Heart left ventricle (tissue), 16 donors: ENCODE data around the gene HPN. TPM values are rescaled to one million over a fixed set of nuclear protein-coding genes. Genes with fewer than 3 reads are reported as not detected.

Source experiments
- ATAC-seq, 4 donors: fragments of 200-7000 bp; cut with Tn5 transposase; one replicate each; pipeline ENCODE4 v1.9.1; 2020 to 2022; ENCODE audit warnings: moderate library complexity in 4 of 4, mild to moderate bottlenecking in 3 of 4, moderate number of reproducible peaks in 1 of 4
- DNase-seq, 5 donors: peaks; one replicate each; pipeline ENCODE4 v3.0.0-alpha.2; 2020
- H3K27ac ChIP-seq, 12 donors: fragments of 200-600 bp; sonication (generic) in 4 of 12; one replicate each; pipeline versions ENCODE4 v1.5.0 to v1.8.0; 2016 to 2022; ENCODE audit warnings: mild to moderate bottlenecking in 2 of 12
- H3K27me3 ChIP-seq, 9 donors: fragments of 200-600 bp; sonication (generic) in 2 of 9; one replicate each; pipeline versions ENCODE4 v1.5.1 to v1.8.0; 2016 to 2022; ENCODE audit warnings: mild to moderate bottlenecking in 3 of 9
- H3K36me3 ChIP-seq, 9 donors: fragments of 200-600 bp; sonication (generic) in 2 of 9; one replicate each; pipeline versions ENCODE4 v1.5.0 to v1.8.0; 2018 to 2022; ENCODE audit warnings: mild to moderate bottlenecking in 2 of 9
- H3K4me1 ChIP-seq, 12 donors: fragments of 200-600 bp; sonication (generic) in 4 of 12; one replicate each; pipeline versions ENCODE4 v1.5.0 to v1.8.0; 2016 to 2022; ENCODE audit warnings: mild to moderate bottlenecking in 3 of 12
- H3K4me3 ChIP-seq, 12 donors: fragments of 200-600 bp; sonication (generic) in 4 of 12; one replicate each; pipeline versions ENCODE4 v1.5.0 to v1.8.0; 2017 to 2022; ENCODE audit warnings: mild to moderate bottlenecking in 9 of 12, moderate library complexity in 4 of 12
- H3K9me3 ChIP-seq, 12 donors: fragments of 200-600 bp; sonication (generic) in 4 of 12; one replicate each; pipeline versions ENCODE4 v1.5.0 to v1.8.0; 2016 to 2022; ENCODE audit warnings: mild to moderate bottlenecking in 1 of 12
- CTCF ChIP-seq, 12 donors: fragments of 200-600 bp; sonication (generic) in 4 of 12; IDR thresholded peaks; one replicate each; pipeline versions ENCODE4 v1.5.0 to v1.8.0; 2018 to 2022; ENCODE audit warnings: antibody characterized with exemption in 12 of 12, mild to moderate bottlenecking in 5 of 12
- POLR2A ChIP-seq, 2 donors: fragments of 450-650 bp; IDR thresholded peaks; one replicate each; pipeline ENCODE4 v1.6.1; 2017; ENCODE audit warnings: antibody characterized with exemption in 2 of 2, mild to moderate bottlenecking in 2 of 2, moderate library complexity in 2 of 2
- WGBS, 4 donors: extraction: QIAGEN DNeasy Blood & Tissue Kit in 2 of 4; methylation state at CpG; one replicate each; pipeline versions ENCODE4 v1.1.5 to v1.1.7; 2013 to 2018; 5-methylcytosine and 5-hydroxymethylcytosine counted together
- intact Hi-C, 10 donors: fragments of 100-400 bp; cut with DNase I; formaldehyde crosslinking; loops; one replicate each; pipeline versions ENCODE4 v1.11.1 to v1.14.2; 2022
- polyA plus RNA-seq, 2 donors: library from polyadenylated mRNA; stranded (reverse); fragments of 200-250 nt; gene quantifications; one replicate each; pipeline ENCODE4 v1.2.3, GENCODE V29; 2013
- total RNA-seq, 9 donors: library from RNA; depleted of rRNA in 2 of 9; stranded (reverse); fragments of >200 nt in 2 of 9; fragmentation: NEBNext Ultra II Directional in 3 of 9; extraction: Animal tissue kit (Norgen Biotek cat#: 25700) in 3 of 9; gene quantifications; one replicate each; pipeline versions ENCODE4 v1.1.0 to v1.2.4, GENCODE V29; 2016 to 2023
- donor health status: ischemic (EF 13 %, LVEDD 7.1; RV severe dilation, severe dysfunction).
- donor health status: healthy with polysubstance abuse.
- donor health status: DM: no; HTN: yes; CAD: no.
- donor health status: DM: no; HTN: no; CAD: no.
- donor health status: ischemic (EF 25% LVEDD 6.9; RV normal size, moderate dysfunction).
- donor health status: ischemic (EF 25% LVEDD 5.7; RV mildly dilated, moderate dysfunction).
- donor health status: healthy.
- donor health status: DM: yes; HTN: yes; CAD: no.
- donor health status: ischemic (EF 35%, LVEDD 5.7; RV mildly dilated, moderate dysfunction).
- donor health status: nonischemic (EF 11% LVEDD 7.7; RV severe dilation, severe dysfunction).
- donor health status: DM: yes; HTN: yes; CAD: no.
- donor health status: PGD.
- donor health status: ischemic (EF 29% LVEDD 5.4; RV normal size, mild dysfunction).
- donor health status: nonischemic (EF 23%, LVEDD 6.1; RV moderate dilation, normal function).

The HPN gene
- total and polyA plus RNA-seq, 11 donors, result 0.80 to 13.4 (median 3.2) TPM

- Histone ChIP-seq H3K9me3 (peaks cover 0 to 7% (median 4%) of the 10 kb centered on the region in 12 donors), H3K4me3 (no peak overlapping the region), H3K27ac (no peak overlapping the region), H3K4me1 (no peaks in the 10 kb centered on the region), H3K27me3 (no peaks in the 10 kb centered on the region), H3K36me3 (no peaks in the 10 kb centered on the region)
- ATAC-seq (no peak), DNase-seq (no peak)
- intact Hi-C loops, result no loop called here
- WGBS, 4 donors, result 85 to 90% (median 86%) methylated on average over 19 to 21 of the region's 21 CpGs
- TF ChIP-seq CTCF (IDR thresholded peaks at IDR 0.05) (no peak), POLR2A (IDR thresholded peaks at IDR 0.05) (no peak)
Observed at GRCh38 chr19:35075202-35076025, 33.9 kb downstream of the HPN start.

- Histone ChIP-seq H3K27ac (no peak overlapping the region), H3K4me1 (no peaks in the 10 kb centered on the region), H3K9me3 (peaks cover 0 to under 1% (median 0%) of the 10 kb centered on the region in 12 donors), H3K36me3 (no peaks in the 10 kb centered on the region), H3K27me3 (no peaks in the 10 kb centered on the region), H3K4me3 (no peak overlapping the region)
- no peak for DNase-seq
- no peak for ATAC-seq
- intact Hi-C loops, result no loop called here
- TF ChIP-seq POLR2A (IDR thresholded peaks at IDR 0.05) (no peak), CTCF (IDR thresholded peaks at IDR 0.05) (no peak)
- WGBS, 4 donors, result 67 to 91% (median 81%) methylated on average over 2 to 6 of the region's 6 CpGs
Observed at GRCh38 chr19:35076026-35076370, 34.5 kb downstream of the HPN start.

GRCh38 chr19:35076657-35077056 lies 35.1 kb downstream of the HPN start:
- DNase-seq (no peak), ATAC-seq (no peak)
- Histone ChIP-seq H3K27ac (no peak overlapping the region), H3K9me3 (no peaks in the 10 kb centered on the region), H3K4me3 (no peak overlapping the region), H3K27me3 (no peaks in the 10 kb centered on the region), H3K4me1 (no peaks in the 10 kb centered on the region), H3K36me3 (no peaks in the 10 kb centered on the region)
- intact Hi-C loops, result no loop called here
- WGBS, 4 donors, result 75 to 79% (median 78%) methylated on average over 7 to 8 of the region's 8 CpGs
- TF ChIP-seq POLR2A (IDR thresholded peaks at IDR 0.05) (no peak), CTCF (IDR thresholded peaks at IDR 0.05) (no peak)

GRCh38 chr19:35077411-35078223 lies 36.1 kb downstream of the HPN start:
- Histone ChIP-seq H3K27ac (no peak overlapping the region), H3K4me1 (no peaks in the 10 kb centered on the region), H3K9me3 (no peaks in the 10 kb centered on the region), H3K36me3 (no peaks in the 10 kb centered on the region), H3K4me3 (no peak overlapping the region), H3K27me3 (no peaks in the 10 kb centered on the region)
- no peak for ATAC-seq
- DNase-seq, result peak in 1 of 5 donors; percentile 28
- 88 to 90% (median 89%) methylated on average over 17 of the region's 17 CpGs for WGBS, 4 donors
- intact Hi-C loops, result no loop called here
- TF ChIP-seq POLR2A (IDR thresholded peaks at IDR 0.05), result no peak
- no peak for TF ChIP-seq CTCF (IDR thresholded peaks at IDR 0.05)
